GM18909 (cell line): Measurements from ENCODE around the gene ERCC8.
A peak's percentile ranks its signal among the peaks of the same experiment; 100 is the strongest.

Experiments
- ATAC-seq: cut with Tn5 transposase; IDR thresholded peaks from one replicate; pipeline ENCODE4 v1.9.1; 2021; ENCODE audit warnings: mild to moderate bottlenecking; ENCODE audit not compliant: unreplicated experiment, poor library complexity

Gene ERCC8

GRCh38 chr5:60842871-60843385 lies 101.9 kb downstream of the ERCC8 start:
- no peak for ATAC-seq

- no peak for ATAC-seq
Measured at GRCh38 chr5:60841361-60841760, 103.5 kb downstream of the ERCC8 start.

GRCh38 chr5:60836131-60836530 lies 108.7 kb downstream of the ERCC8 start:
- no peak for ATAC-seq

GRCh38 chr5:60835554-60835953 lies 109.3 kb downstream of the ERCC8 start:
- no peak for ATAC-seq

- no peak for ATAC-seq
Measured at GRCh38 chr5:60833520-60833919, 111.3 kb downstream of the ERCC8 start.

GRCh38 chr5:60830581-60831127 lies 114.2 kb downstream of the ERCC8 start:
- peak; percentile 45 for ATAC-seq

- no peak for ATAC-seq
Measured at GRCh38 chr5:60829490-60830266, 115.2 kb downstream of the ERCC8 start.

GRCh38 chr5:60827201-60827600 lies 117.7 kb downstream of the ERCC8 start:
- no peak for ATAC-seq

GRCh38 chr5:60826653-60827052 lies 118.2 kb downstream of the ERCC8 start:
- ATAC-seq: peak; percentile 86
